SH-SY5Y (cell line): ENCODE measurements around the gene CLCC1.

Source experiments
- GATA2 ChIP-seq: IDR thresholded peaks from 2 replicates; pipeline ENCODE4 v1.6.1; 2011; ENCODE audit warnings: mild to moderate bottlenecking, low read depth, low read length
- GATA3 ChIP-seq: IDR thresholded peaks from 2 replicates; pipeline ENCODE4 v1.6.1; 2011; ENCODE audit warnings: low read depth, mild to moderate bottlenecking, low read length, moderate library complexity

DNA sequence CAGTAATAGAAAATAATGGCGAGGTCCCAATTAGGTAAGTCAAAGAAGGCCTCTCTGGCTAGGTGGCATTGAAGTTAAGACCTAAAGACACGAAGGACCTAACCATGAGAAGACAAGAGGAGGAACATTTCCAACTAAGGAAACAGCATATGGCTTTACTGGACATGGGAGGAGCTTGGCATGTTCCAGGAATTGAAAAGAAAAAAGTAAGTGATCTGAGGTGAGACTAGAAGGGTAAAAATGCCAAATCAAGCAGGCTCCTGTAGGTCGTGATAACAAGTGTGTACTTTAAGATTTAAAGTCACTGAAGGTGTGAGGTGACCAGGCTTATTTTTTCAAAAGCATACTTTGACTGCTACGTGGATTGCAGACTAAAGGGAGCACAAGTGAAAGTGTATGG lies 13.4 kb upstream of the CLCC1 start:
- TF ChIP-seq GATA3 (no peak), GATA2 (no peak)
